ENCODE data around the gene GUSB. TPM values are rescaled to one million over a fixed set of nuclear protein-coding genes. Genes with fewer than 3 reads are reported as not detected.
"Not testable (repeated sequence)": the region's sequence is repeated elsewhere in the genome, so short reads cannot be mapped to it uniquely, and the experiment has no call there.

The GUSB gene
- total RNA-seq, 1 experiment from 2014 or later, result 42.3 TPM

GRCh38 chr7:65981965-65982792 is at the start of gene GUSB (continued):
- TF ChIP-seq TEAD1 (CRISPR knock-in tag; IDR thresholded peaks at IDR 0.05) (peak; percentile 84), E2F4 (CRISPR knock-in tag; IDR thresholded peaks at IDR 0.05; ENCODE audit: borderline replicate concordance, low read depth) (peak; percentile 72; the same call in 1 of the 2 replicates), CREM (CRISPR knock-in tag; IDR thresholded peaks at IDR 0.05) (peak; percentile 95), ZNF317 (CRISPR knock-in tag; IDR thresholded peaks at IDR 0.05; ENCODE audit: borderline replicate concordance, low read depth) (no peak), GABPB1 (CRISPR knock-in tag; IDR thresholded peaks at IDR 0.05) (peak; percentile 90), TCF7 (CRISPR knock-in tag; IDR thresholded peaks at IDR 0.05; ENCODE audit: low read depth) (peak; percentile 76; the same call in 1 of the 2 replicates), MAX (CRISPR knock-in tag; IDR thresholded peaks at IDR 0.05) (peak; percentile 97), NFE2L1 (CRISPR knock-in tag; IDR thresholded peaks at IDR 0.05) (peak; percentile 86), USF1 (CRISPR knock-in tag; IDR thresholded peaks at IDR 0.05) (peak; percentile 93), PREB (CRISPR knock-in tag; IDR thresholded peaks at IDR 0.05; ENCODE audit: borderline replicate concordance) (peak; percentile 83; the same call in 1 of the 2 replicates), JUN (CRISPR knock-in tag; IDR thresholded peaks at IDR 0.05) (peak; percentile 51; the same call in 1 of the 2 replicates), ZNF512 (CRISPR knock-in tag; IDR thresholded peaks at IDR 0.05; ENCODE audit: borderline replicate concordance) (no peak), CREB1 (CRISPR knock-in tag; IDR thresholded peaks at IDR 0.05) (peak; percentile 75; the same call in 1 of the 2 replicates), NFATC4 (CRISPR knock-in tag; IDR thresholded peaks at IDR 0.05) (no peak), ZNF232 (CRISPR knock-in tag; IDR thresholded peaks at IDR 0.05) (0 out of 2 replicates have a peak, but pooled peaks have one; percentile 54), USF2 (CRISPR knock-in tag; IDR thresholded peaks at IDR 0.05) (peak; percentile 95), ETV6 (CRISPR knock-in tag; IDR thresholded peaks at IDR 0.05) (peak; percentile 98), NR2C2 (CRISPR knock-in tag; IDR thresholded peaks at IDR 0.05) (no peak; the same call in 1 of the 2 replicates), ZBTB21 (CRISPR knock-in tag; IDR thresholded peaks at IDR 0.05; ENCODE audit: borderline replicate concordance) (no peak; the same call in 1 of the 2 replicates), E2F5 (CRISPR knock-in tag; IDR thresholded peaks at IDR 0.05) (peak; percentile 98), MYBL2 (CRISPR knock-in tag; IDR thresholded peaks at IDR 0.05) (peak; percentile 89), ZNF281 (CRISPR knock-in tag; IDR thresholded peaks at IDR 0.05) (peak; percentile 82; the same call in 1 of the 2 replicates), MXD4 (CRISPR knock-in tag; IDR thresholded peaks at IDR 0.05; ENCODE audit: borderline replicate concordance) (no peak), NR1H2 (CRISPR knock-in tag; IDR thresholded peaks at IDR 0.05) (no peak), SP1 (CRISPR knock-in tag; conservative IDR thresholded peaks at IDR 0.05) (peak; percentile 97), FOXP1 (CRISPR knock-in tag; IDR thresholded peaks at IDR 0.05; ENCODE audit: borderline replicate concordance) (peak; percentile 79)

- H3K9me3 Mint-ChIP-seq; H3K27me3 Mint-ChIP-seq (ENCODE audit: low read depth); H3K4me1 Mint-ChIP-seq; H3K27ac Mint-ChIP-seq; H3K36me3 Mint-ChIP-seq; ATAC-seq; POLR2A ChIA-PET; H3K4me3 Mint-ChIP-seq; CTCF ChIA-PET; DNase-seq (ENCODE audit: low spot score): not testable (repeated sequence)
These were observed 46.3 kb upstream of the GUSB start for GRCh38 chr7:66028342-66028741.
